Nephron (organoid): ENCODE measurements around the gene ATP2B3.

Experiments
- H3K27ac Mint-ChIP-seq, 3 experiments: 2 replicates each; pipeline ENCODE4 v1.8.0; 2020; ENCODE audit warnings: mixed read lengths in 3 of 3, mild to moderate bottlenecking in 2 of 3, moderate library complexity in 1 of 3
- H3K27me3 Mint-ChIP-seq: 2 replicates; pipeline ENCODE4 v1.8.0; 2021; ENCODE audit warnings: low read depth, mild to moderate bottlenecking, moderate library complexity, mixed read lengths
- H3K36me3 Mint-ChIP-seq: 2 replicates; pipeline ENCODE4 v1.8.0; 2020; ENCODE audit warnings: low read depth, mixed read lengths
- H3K4me1 Mint-ChIP-seq: 2 replicates; pipeline ENCODE4 v1.8.0; 2020; ENCODE audit warnings: mixed read lengths
- H3K4me3 Mint-ChIP-seq, 3 experiments: 2 replicates each; pipeline ENCODE4 v1.8.0; 2020; ENCODE audit warnings: mild to moderate bottlenecking in 3 of 3, mixed read lengths in 3 of 3, moderate library complexity in 2 of 3
- H3K9me3 Mint-ChIP-seq: 2 replicates; pipeline ENCODE4 v1.8.0; 2020; ENCODE audit warnings: mixed read lengths
- TF ChIP-seq, protein P1 (sequence below), 3 experiments: fragments of 200-600 bp; sonication (generic); IDR thresholded peaks; one replicate each; pipeline ENCODE4 v1.5.0; 2021; ENCODE audit warnings: antibody characterized with exemption in 3 of 3; ENCODE audit not compliant: unreplicated experiment in 3 of 3

The ATP2B3 gene

DNA sequence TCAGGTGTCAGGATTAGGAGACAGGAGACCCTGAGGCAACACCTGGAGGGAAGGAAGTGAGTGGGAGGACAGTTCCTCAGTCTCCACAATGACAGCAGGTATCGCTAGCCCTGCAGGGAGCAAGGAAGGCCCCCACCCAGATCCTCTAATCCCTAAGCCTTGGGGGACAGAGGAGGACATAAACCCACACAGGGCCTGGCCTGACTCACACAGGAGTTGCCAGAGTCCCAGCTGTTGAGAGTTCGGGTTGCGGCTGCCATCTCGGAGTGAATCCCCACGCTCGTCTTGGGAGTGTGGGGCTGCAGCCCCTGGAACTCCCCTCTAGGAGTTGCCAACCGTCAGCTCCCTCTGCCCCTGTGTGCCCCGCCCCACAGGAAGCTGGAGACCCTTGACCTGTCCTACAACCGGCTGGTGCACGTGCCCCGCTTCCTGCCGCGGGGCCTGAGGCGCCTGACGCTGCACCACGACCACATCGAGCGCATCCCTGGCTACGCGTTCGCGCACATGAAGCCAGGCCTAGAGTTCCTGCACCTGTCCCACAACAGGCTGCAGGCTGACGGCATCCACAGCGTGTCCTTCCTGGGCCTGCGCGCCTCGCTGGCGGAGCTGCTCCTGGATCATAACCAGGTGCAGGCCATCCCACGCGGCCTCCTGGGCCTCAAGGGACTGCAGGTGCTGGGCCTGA is 31.9 kb upstream of the ATP2B3 start:
- H3K9me3 Mint-ChIP-seq: no peaks in the 10 kb centered on the region
- no peaks in the 10 kb centered on the region for H3K27me3 Mint-ChIP-seq
- H3K27ac Mint-ChIP-seq: peak overlapping the region in 2 of 3 experiments; percentile 59 to 68
- TF ChIP-seq, protein P1, sequence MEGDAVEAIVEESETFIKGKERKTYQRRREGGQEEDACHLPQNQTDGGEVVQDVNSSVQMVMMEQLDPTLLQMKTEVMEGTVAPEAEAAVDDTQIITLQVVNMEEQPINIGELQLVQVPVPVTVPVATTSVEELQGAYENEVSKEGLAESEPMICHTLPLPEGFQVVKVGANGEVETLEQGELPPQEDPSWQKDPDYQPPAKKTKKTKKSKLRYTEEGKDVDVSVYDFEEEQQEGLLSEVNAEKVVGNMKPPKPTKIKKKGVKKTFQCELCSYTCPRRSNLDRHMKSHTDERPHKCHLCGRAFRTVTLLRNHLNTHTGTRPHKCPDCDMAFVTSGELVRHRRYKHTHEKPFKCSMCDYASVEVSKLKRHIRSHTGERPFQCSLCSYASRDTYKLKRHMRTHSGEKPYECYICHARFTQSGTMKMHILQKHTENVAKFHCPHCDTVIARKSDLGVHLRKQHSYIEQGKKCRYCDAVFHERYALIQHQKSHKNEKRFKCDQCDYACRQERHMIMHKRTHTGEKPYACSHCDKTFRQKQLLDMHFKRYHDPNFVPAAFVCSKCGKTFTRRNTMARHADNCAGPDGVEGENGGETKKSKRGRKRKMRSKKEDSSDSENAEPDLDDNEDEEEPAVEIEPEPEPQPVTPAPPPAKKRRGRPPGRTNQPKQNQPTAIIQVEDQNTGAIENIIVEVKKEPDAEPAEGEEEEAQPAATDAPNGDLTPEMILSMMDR (IDR thresholded peaks at IDR 0.05; ENCODE audit: unreplicated experiment in 3 of 3): no peak
- H3K4me1 Mint-ChIP-seq: peaks cover 5% of the 10 kb centered on the region
- H3K36me3 Mint-ChIP-seq: no peaks in the 10 kb centered on the region
- H3K4me3 Mint-ChIP-seq: no peak overlapping the region

DNA sequence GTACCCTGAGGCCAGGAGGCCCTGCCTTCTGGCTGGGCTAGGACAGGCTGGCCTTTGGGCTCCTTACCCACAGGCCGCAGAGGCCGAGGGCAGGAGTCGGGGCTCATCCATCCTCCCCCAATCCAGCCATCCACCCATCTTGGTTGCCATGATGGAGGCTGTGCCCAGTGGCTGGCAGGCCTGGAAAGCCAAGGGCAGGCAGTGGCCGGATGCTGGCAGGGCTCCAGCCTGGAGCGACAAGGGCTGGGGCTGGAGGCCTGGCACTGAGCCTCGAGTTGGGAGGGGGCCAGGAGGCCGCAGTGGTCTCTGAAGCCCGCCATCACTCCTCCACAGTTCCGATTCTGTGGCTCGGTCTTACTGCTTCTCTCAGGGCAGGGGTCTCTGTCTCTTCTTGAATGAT is 31.3 kb upstream of the ATP2B3 start:
- no peaks in the 10 kb centered on the region for H3K9me3 Mint-ChIP-seq
- H3K36me3 Mint-ChIP-seq: no peaks in the 10 kb centered on the region
- H3K4me3 Mint-ChIP-seq: no peak overlapping the region
- H3K4me1 Mint-ChIP-seq: peaks cover 5% of the 10 kb centered on the region
- TF ChIP-seq, protein P1 (IDR thresholded peaks at IDR 0.05; ENCODE audit: unreplicated experiment in 3 of 3): no peak
- H3K27me3 Mint-ChIP-seq: no peaks in the 10 kb centered on the region
- H3K27ac Mint-ChIP-seq: peak overlapping the region in 2 of 3 experiments; percentile 68 to 72

DNA sequence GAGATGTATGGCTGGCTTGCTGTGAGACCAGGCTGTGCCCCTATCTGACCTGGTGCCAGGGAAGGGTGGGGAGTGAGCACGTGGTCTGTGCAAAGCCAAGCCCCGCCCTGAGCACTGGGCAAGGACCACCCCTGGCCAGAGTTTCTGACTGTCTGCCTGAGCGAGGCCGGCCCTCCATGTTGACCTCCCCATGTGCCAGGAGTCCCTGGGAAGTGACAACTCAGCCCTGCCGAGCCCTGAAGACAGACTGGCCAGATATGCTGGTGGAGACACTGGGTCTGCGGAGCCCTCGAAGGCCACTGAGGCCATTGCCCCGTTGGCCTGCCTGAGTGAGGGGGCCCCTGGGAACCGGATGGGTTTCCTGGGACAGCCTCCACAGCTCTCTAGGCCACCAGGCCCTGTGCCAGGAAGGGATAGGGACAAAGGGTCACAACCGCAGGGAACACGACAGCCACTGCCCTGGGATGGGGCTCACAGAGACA is 29.8 kb upstream of the ATP2B3 start:
- TF ChIP-seq, protein P1 (IDR thresholded peaks at IDR 0.05; ENCODE audit: unreplicated experiment in 3 of 3): no peak
- Mint-ChIP-seq H3K4me3 (no peak overlapping the region), H3K9me3 (no peaks in the 10 kb centered on the region), H3K36me3 (no peaks in the 10 kb centered on the region), H3K27me3 (no peaks in the 10 kb centered on the region), H3K27ac (peak overlapping the region; percentile 75 to 82 (median 78)), H3K4me1 (peaks cover 5% of the 10 kb centered on the region)

DNA sequence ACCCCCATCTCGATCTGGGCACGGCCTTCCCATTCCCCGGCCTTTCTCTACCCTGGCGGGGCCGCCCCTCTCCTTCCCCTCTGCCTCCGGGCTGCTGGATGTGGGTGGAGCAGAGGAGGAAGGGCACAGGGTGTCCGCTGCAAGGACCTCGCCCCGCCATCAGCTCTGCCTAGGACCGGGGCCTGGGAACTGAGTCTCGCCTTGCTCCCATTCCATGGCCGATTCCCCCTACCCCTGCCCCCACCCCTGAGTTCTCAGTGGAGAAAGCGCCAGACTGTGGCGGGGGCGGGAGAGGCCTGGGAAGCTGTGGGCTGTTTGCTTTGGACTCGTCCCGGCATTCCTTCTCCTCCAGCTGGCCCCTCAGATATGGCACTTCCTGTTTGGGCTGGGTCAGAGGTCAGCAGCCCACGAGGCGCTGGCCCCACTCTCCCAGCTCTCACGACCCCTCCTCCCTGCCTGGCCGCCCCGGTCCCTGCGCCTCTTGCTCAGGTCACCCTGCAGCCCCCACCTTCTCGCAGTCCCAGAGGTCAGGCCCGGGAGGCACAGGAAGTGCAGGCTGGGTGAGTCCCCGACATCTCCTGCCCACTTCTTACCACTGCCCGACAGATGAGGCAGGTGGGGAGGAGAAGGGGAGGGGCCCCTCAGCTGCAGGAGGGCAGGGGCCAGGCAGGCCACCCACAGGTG is 29.1 kb upstream of the ATP2B3 start:
- H3K4me1 Mint-ChIP-seq: peaks cover 5% of the 10 kb centered on the region
- H3K27ac Mint-ChIP-seq: peak overlapping the region; percentile 75 to 82 (median 78)
- TF ChIP-seq, protein P1 (IDR thresholded peaks at IDR 0.05; ENCODE audit: unreplicated experiment in 3 of 3): no peak
- H3K27me3 Mint-ChIP-seq: no peaks in the 10 kb centered on the region
- no peaks in the 10 kb centered on the region for H3K36me3 Mint-ChIP-seq
- H3K4me3 Mint-ChIP-seq: no peak overlapping the region
- no peaks in the 10 kb centered on the region for H3K9me3 Mint-ChIP-seq

DNA sequence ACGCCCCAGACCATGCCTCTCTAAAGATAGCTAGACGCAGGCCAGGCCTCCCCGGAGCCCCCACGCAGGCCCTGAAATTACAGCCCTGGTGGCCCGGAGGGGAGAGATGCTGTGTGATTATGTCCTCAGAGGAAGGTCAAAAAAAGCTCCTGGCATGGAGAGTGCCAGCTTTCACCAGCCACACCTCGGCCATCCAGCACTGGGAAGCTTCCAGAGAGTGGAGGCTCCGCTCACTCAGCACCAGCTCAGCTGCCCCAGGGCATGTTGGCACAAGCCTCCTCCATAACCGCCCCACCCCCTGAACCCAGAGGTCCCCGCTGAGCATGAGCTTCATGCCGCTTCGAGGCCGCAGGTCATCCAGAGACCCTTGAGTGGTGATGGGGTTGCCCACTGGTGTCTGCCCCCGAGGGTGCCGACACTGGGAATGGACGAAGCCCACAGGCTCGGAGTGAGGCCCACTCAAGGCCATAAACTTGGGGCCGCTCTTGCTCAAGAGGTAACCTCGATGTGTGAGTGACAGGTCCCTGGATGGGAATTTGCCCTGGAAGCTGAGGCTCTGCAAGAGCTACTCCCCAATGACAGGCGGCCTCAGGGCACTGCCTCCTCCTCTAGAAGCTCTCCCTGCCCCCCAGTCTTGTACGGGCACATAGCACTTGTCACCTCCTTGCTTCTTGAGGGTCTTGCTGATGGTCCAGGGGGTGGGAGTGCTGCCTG is 27.1 kb upstream of the ATP2B3 start:
- Mint-ChIP-seq H3K27me3 (no peaks in the 10 kb centered on the region), H3K36me3 (no peaks in the 10 kb centered on the region), H3K27ac (peak overlapping the region; percentile 85 to 90 (median 86)), H3K4me3 (no peak overlapping the region), H3K4me1 (peaks cover 10% of the 10 kb centered on the region), H3K9me3 (peaks cover 6% of the 10 kb centered on the region)
- TF ChIP-seq, protein P1 (IDR thresholded peaks at IDR 0.05; ENCODE audit: unreplicated experiment in 3 of 3): no peak
